KMS-11 (cell line): ENCODE data around the gene ADGRF1.

Experiments
- H2AFZ ChIP-seq: fragments of 200-600 bp; sonication (generic); 2 replicates; pipeline ENCODE4 v1.6.1; 2016; ENCODE audit warnings: antibody characterized with exemption, mixed run types, low read depth
- H3K27ac ChIP-seq: fragments of 200-600 bp; sonication (generic); 2 replicates; pipeline ENCODE4 v1.6.1; 2016; ENCODE audit warnings: mild to moderate bottlenecking, mixed run types
- H3K27me3 ChIP-seq: fragments of 200-600 bp; sonication (generic); 2 replicates; pipeline ENCODE4 v1.6.1; 2017; ENCODE audit warnings: mild to moderate bottlenecking, low read depth, mixed run types, moderate library complexity; ENCODE audit not compliant: insufficient read depth
- H3K36me3 ChIP-seq: fragments of 200-600 bp; sonication (generic); 2 replicates; pipeline ENCODE4 v1.6.1; 2017; ENCODE audit warnings: mild to moderate bottlenecking, mixed run types; ENCODE audit not compliant: insufficient read depth
- H3K4me1 ChIP-seq: fragments of 200-600 bp; sonication (generic); 2 replicates; pipeline ENCODE4 v1.6.1; 2016; ENCODE audit warnings: mild to moderate bottlenecking, low read depth, mixed run types; ENCODE audit not compliant: poor library complexity, severe bottlenecking
- H3K4me2 ChIP-seq: fragments of 200-600 bp; sonication (generic); 2 replicates; pipeline ENCODE4 v1.7.0; 2016; ENCODE audit warnings: mild to moderate bottlenecking, mixed run types
- H3K4me3 ChIP-seq: fragments of 200-600 bp; sonication (generic); IDR thresholded peaks from 2 replicates; pipeline ENCODE4 v1.6.1; 2017; ENCODE audit warnings: low read depth, low read length, mixed read lengths; ENCODE audit not compliant: insufficient read depth
- H3K79me2 ChIP-seq: fragments of 200-600 bp; sonication (generic); 2 replicates; pipeline ENCODE4 v1.6.1; 2016; ENCODE audit warnings: low read depth, mixed run types; ENCODE audit not compliant: insufficient read depth
- H3K9ac ChIP-seq: fragments of 200-600 bp; sonication (generic); 2 replicates; pipeline ENCODE4 v1.6.1; 2016; ENCODE audit warnings: mild to moderate bottlenecking, mixed run types
- H4K20me1 ChIP-seq: fragments of 200-600 bp; sonication (generic); 2 replicates; pipeline ENCODE4 v1.6.1; 2016; ENCODE audit warnings: mild to moderate bottlenecking, mixed run types; ENCODE audit not compliant: insufficient read depth
- CTCF ChIP-seq: fragments of 200-600 bp; sonication (generic); conservative IDR thresholded peaks from 2 replicates; pipeline ENCODE4 v1.6.1; 2017; ENCODE audit warnings: low read depth, mild to moderate bottlenecking, antibody characterized with exemption, low read length, moderate library complexity, mixed read lengths

ADGRF1 gene

GRCh38 chr6:47066418-47066817 lies 24.3 kb upstream of the ADGRF1 start:
- no peaks in the 10 kb centered on the region for H3K79me2 ChIP-seq
- no peak for TF ChIP-seq CTCF
- H3K27me3 ChIP-seq = no peaks in the 10 kb centered on the region
- no peak overlapping the region for H3K4me3 ChIP-seq
- H3K27ac ChIP-seq = no peak overlapping the region
- no peaks in the 10 kb centered on the region for H4K20me1 ChIP-seq
- no peaks in the 10 kb centered on the region for H3K36me3 ChIP-seq
- H3K4me1 ChIP-seq = no peaks in the 10 kb centered on the region
- no peak overlapping the region for H2AFZ ChIP-seq
- H3K4me2 ChIP-seq = no peak overlapping the region
- H3K9ac ChIP-seq = no peak overlapping the region

GRCh38 chr6:47064274-47064673 lies 22.1 kb upstream of the ADGRF1 start:
- H2AFZ ChIP-seq = no peak overlapping the region
- no peaks in the 10 kb centered on the region for H3K79me2 ChIP-seq
- no peak overlapping the region for H3K4me3 ChIP-seq
- H3K9ac ChIP-seq = no peak overlapping the region
- no peak overlapping the region for H3K27ac ChIP-seq
- no peaks in the 10 kb centered on the region for H4K20me1 ChIP-seq
- no peak for TF ChIP-seq CTCF
- H3K4me1 ChIP-seq = no peaks in the 10 kb centered on the region
- no peaks in the 10 kb centered on the region for H3K27me3 ChIP-seq
- H3K36me3 ChIP-seq = no peaks in the 10 kb centered on the region
- H3K4me2 ChIP-seq = no peak overlapping the region

GRCh38 chr6:47062346-47062745 lies 20.2 kb upstream of the ADGRF1 start:
- H3K4me2 ChIP-seq = no peak overlapping the region
- H2AFZ ChIP-seq = no peak overlapping the region
- no peak overlapping the region for H3K9ac ChIP-seq
- H4K20me1 ChIP-seq = no peaks in the 10 kb centered on the region
- H3K27me3 ChIP-seq = no peaks in the 10 kb centered on the region
- H3K36me3 ChIP-seq = no peaks in the 10 kb centered on the region
- H3K4me1 ChIP-seq = no peaks in the 10 kb centered on the region
- H3K27ac ChIP-seq = no peak overlapping the region
- no peak overlapping the region for H3K4me3 ChIP-seq
- no peaks in the 10 kb centered on the region for H3K79me2 ChIP-seq
- no peak for TF ChIP-seq CTCF

GRCh38 chr6:47061309-47062300 lies 19.5 kb upstream of the ADGRF1 start:
- H3K36me3 ChIP-seq = no peaks in the 10 kb centered on the region
- no peak overlapping the region for H3K27ac ChIP-seq
- no peak overlapping the region for H3K4me3 ChIP-seq
- no peak overlapping the region for H3K4me2 ChIP-seq
- H3K4me1 ChIP-seq = no peaks in the 10 kb centered on the region
- no peaks in the 10 kb centered on the region for H4K20me1 ChIP-seq
- no peak overlapping the region for H2AFZ ChIP-seq
- no peaks in the 10 kb centered on the region for H3K27me3 ChIP-seq
- H3K79me2 ChIP-seq = no peaks in the 10 kb centered on the region
- TF ChIP-seq CTCF = no peak
- no peak overlapping the region for H3K9ac ChIP-seq
